MCF 10A (cell line): Measurements from ENCODE around the gene FRRS1L. TPM values are rescaled to one million over a fixed set of nuclear protein-coding genes. Genes with fewer than 3 reads are reported as not detected.

Experiments
- BruUV-seq: library from RNA; stranded (reverse); fragments of 400-500 nt; replicated peaks from 2 replicates; lab custom pipeline; 2021; lab: Mats Ljungman, UMichigan
- CTCF ChIA-PET: fragments of 300-600 bp; sonication (Branson Sonifier 250); formaldehyde crosslinking; extraction: SDS; loops from one replicate; lab custom pipeline; 2021; ENCODE audit warnings: antibody characterized with exemption, inconsistent platforms; lab: Yijun Ruan, JAX
- POLR2A ChIA-PET: fragments of 300-600, 350-650 bp; sonication (Branson Sonifier 250); formaldehyde crosslinking; extraction: SDS; loops from one replicate; lab custom pipeline; 2020; ENCODE audit warnings: antibody characterized with exemption, inconsistent platforms; lab: Yijun Ruan, JAX
- DNase-seq: peaks from one replicate; pipeline ENCODE4 v3.0.0-alpha.2; 2018; ENCODE audit not compliant: unreplicated experiment
- H3K27ac Mint-ChIP-seq: one replicate; pipeline ENCODE4 v1.8.0; 2022; ENCODE audit warnings: mild to moderate bottlenecking, low read depth, mixed read lengths; ENCODE audit not compliant: unreplicated experiment
- H3K27me3 Mint-ChIP-seq: one replicate; pipeline ENCODE4 v1.8.0; 2022; ENCODE audit warnings: mixed read lengths; ENCODE audit not compliant: insufficient read depth, unreplicated experiment
- H3K36me3 Mint-ChIP-seq: one replicate; pipeline ENCODE4 v1.8.0; 2022; ENCODE audit warnings: mild to moderate bottlenecking, moderate library complexity, mixed read lengths; ENCODE audit not compliant: insufficient read depth, unreplicated experiment
- H3K4me1 Mint-ChIP-seq: one replicate; pipeline ENCODE4 v1.8.0; 2022; ENCODE audit warnings: mixed read lengths; ENCODE audit not compliant: insufficient read depth, unreplicated experiment
- H3K4me3 Mint-ChIP-seq: one replicate; pipeline ENCODE4 v1.8.0; 2022; ENCODE audit warnings: mild to moderate bottlenecking, moderate library complexity, mixed read lengths; ENCODE audit not compliant: unreplicated experiment
- H3K9me3 Mint-ChIP-seq: one replicate; pipeline ENCODE4 v1.8.0; 2022; ENCODE audit warnings: mixed read lengths; ENCODE audit not compliant: unreplicated experiment
- intact Hi-C: fragments of 100-400 bp; cut with micrococcal nuclease; formaldehyde crosslinking; loops from 2 replicates; pipeline ENCODE4 v1.14.1; 2022
- total RNA-seq: library from RNA; stranded (reverse); gene quantifications from 2 replicates; pipeline ENCODE4 v1.2.3, GENCODE V29; 2022
- TF ChIP-seq, protein P1 (sequence below): fragments of 200-600 bp; IDR thresholded peaks from one replicate; pipeline ENCODE4 v1.8.0; 2022; ENCODE audit warnings: antibody characterized with exemption, mild to moderate bottlenecking; ENCODE audit not compliant: unreplicated experiment

The FRRS1L gene
- total RNA-seq, 1 experiment from 2014 or later, result not detected

DNA sequence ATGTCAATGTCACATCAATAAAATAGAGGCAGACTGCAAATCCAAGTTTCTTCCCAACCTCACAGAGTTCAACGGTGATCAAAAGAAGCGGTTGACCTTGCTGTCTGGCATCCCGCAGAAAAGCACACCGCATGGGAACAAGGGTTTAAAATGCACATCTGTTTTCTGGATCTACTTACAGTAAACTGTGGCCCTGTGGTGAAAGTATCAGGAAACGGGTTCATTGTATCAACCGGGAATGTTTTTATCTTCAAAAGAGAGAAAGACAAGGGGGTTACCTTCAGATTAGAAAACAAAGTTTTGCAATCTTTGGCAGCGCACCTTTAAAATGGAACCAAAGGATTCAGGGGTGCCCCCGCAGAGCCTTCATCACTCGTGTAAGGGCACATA, 15.5 kb upstream of the FRRS1L start:
- TF ChIP-seq, protein P1, sequence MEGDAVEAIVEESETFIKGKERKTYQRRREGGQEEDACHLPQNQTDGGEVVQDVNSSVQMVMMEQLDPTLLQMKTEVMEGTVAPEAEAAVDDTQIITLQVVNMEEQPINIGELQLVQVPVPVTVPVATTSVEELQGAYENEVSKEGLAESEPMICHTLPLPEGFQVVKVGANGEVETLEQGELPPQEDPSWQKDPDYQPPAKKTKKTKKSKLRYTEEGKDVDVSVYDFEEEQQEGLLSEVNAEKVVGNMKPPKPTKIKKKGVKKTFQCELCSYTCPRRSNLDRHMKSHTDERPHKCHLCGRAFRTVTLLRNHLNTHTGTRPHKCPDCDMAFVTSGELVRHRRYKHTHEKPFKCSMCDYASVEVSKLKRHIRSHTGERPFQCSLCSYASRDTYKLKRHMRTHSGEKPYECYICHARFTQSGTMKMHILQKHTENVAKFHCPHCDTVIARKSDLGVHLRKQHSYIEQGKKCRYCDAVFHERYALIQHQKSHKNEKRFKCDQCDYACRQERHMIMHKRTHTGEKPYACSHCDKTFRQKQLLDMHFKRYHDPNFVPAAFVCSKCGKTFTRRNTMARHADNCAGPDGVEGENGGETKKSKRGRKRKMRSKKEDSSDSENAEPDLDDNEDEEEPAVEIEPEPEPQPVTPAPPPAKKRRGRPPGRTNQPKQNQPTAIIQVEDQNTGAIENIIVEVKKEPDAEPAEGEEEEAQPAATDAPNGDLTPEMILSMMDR, result no peak
- Mint-ChIP-seq H3K36me3 (no peaks in the 10 kb centered on the region), H3K27me3 (no peaks in the 10 kb centered on the region), H3K4me3 (no peak overlapping the region), H3K27ac (no peak overlapping the region), H3K4me1 (no peaks in the 10 kb centered on the region), H3K9me3 (no peaks in the 10 kb centered on the region)
- no peak for DNase-seq
- ChIA-PET CTCF (interaction anchor here (0.6 to 3.3 kb wide), 27 partner anchors 10 to 258 kb away, joined by 3 to 31 read pairs (median 5); no protein-coding TSS in a partner anchor), POLR2A (no interaction called here)
- BruUV-seq, result no TSS peak
- intact Hi-C loops, result loop anchor here (2.0 to 5.0 kb wide), 2 partner anchors 50 to 218 kb away; no protein-coding TSS in a partner anchor

- intact Hi-C loops, result loop anchor here (5.0 kb wide), 1 partner anchor 51 kb away; no protein-coding TSS in a partner anchor
- CTCF ChIA-PET, result interaction anchor here (1.7 kb wide), 1 partner anchor 146 kb away, joined by 4 read pairs; no protein-coding TSS in a partner anchor
Observed at GRCh38 chr9:109181284-109181683, 14.2 kb upstream of the FRRS1L start.

GRCh38 chr9:109179801-109180523, 12.9 kb upstream of the FRRS1L start:
- Mint-ChIP-seq H3K9me3 (no peaks in the 10 kb centered on the region), H3K4me3 (no peak overlapping the region), H3K27me3 (no peaks in the 10 kb centered on the region), H3K36me3 (no peaks in the 10 kb centered on the region), H3K4me1 (no peaks in the 10 kb centered on the region), H3K27ac (no peak overlapping the region)
- no TSS peak for BruUV-seq
- ChIA-PET CTCF (interaction anchor here (0.6 to 1.7 kb wide), 4 partner anchors 17 to 556 kb away, joined by 3 to 4 read pairs (median 4); no protein-coding TSS in a partner anchor), POLR2A (no interaction called here)
- TF ChIP-seq, protein P1, result no peak
- intact Hi-C loops, result loop anchor here (5.0 kb wide), 1 partner anchor 52 kb away; no protein-coding TSS in a partner anchor
- DNase-seq, result no peak

More at GRCh38 chr9:109181284-109181683, 14.2 kb upstream of the FRRS1L start:
- no peak for DNase-seq
- Mint-ChIP-seq H3K36me3 (no peaks in the 10 kb centered on the region), H3K27me3 (no peaks in the 10 kb centered on the region), H3K9me3 (no peaks in the 10 kb centered on the region), H3K27ac (no peak overlapping the region), H3K4me1 (no peaks in the 10 kb centered on the region), H3K4me3 (no peak overlapping the region)
- POLR2A ChIA-PET, result no interaction called here
- BruUV-seq, result no TSS peak
- TF ChIP-seq, protein P1, result no peak

GRCh38 chr9:109176963-109177362, 9.9 kb upstream of the FRRS1L start:
- POLR2A ChIA-PET, result no interaction called here
- TF ChIP-seq, protein P1, result no peak
- intact Hi-C loops, result no loop called here
- Mint-ChIP-seq H3K27ac (no peak overlapping the region), H3K27me3 (no peaks in the 10 kb centered on the region), H3K4me1 (no peaks in the 10 kb centered on the region), H3K4me3 (no peak overlapping the region), H3K36me3 (no peaks in the 10 kb centered on the region), H3K9me3 (no peaks in the 10 kb centered on the region)
- no peak for DNase-seq
- CTCF ChIA-PET, result interaction anchor here (0.7 kb wide), 2 partner anchors 55 to 59 kb away, joined by 3 read pairs; no protein-coding TSS in a partner anchor
- BruUV-seq, result no TSS peak
